ENCODE data around the gene DNAH1.

DNA sequence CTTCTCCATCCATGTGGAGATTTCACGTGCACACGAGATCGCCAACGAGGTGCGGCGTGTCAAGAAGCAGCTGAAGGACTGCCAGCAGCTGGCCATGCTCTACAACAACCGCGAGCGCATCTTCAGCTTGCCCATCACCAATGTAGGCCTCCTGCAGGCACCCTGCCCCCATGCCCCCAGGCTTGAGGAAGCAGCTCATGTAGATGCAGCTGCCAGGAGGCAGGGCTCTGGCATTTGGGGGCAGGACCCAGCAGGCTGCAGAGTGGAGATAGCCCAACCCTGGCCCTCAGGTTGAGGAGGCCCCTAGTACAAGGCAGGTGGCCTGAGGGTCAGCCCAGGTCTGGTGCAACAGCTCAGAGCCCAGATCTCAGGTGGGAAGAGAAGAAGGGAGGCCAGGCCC, 36.4 kb downstream of the DNAH1 start:
- TF ChIP-seq, protein P1, sequence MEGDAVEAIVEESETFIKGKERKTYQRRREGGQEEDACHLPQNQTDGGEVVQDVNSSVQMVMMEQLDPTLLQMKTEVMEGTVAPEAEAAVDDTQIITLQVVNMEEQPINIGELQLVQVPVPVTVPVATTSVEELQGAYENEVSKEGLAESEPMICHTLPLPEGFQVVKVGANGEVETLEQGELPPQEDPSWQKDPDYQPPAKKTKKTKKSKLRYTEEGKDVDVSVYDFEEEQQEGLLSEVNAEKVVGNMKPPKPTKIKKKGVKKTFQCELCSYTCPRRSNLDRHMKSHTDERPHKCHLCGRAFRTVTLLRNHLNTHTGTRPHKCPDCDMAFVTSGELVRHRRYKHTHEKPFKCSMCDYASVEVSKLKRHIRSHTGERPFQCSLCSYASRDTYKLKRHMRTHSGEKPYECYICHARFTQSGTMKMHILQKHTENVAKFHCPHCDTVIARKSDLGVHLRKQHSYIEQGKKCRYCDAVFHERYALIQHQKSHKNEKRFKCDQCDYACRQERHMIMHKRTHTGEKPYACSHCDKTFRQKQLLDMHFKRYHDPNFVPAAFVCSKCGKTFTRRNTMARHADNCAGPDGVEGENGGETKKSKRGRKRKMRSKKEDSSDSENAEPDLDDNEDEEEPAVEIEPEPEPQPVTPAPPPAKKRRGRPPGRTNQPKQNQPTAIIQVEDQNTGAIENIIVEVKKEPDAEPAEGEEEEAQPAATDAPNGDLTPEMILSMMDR (IDR thresholded peaks at IDR 0.05): no peak
- no peak for TF ChIP-seq EZH2 (IDR thresholded peaks at IDR 0.05; ENCODE audit: borderline replicate concordance, insufficient read depth, low read depth, low read length, poor library complexity, severe bottlenecking)
